ENCODE measurements around the gene BTN2A1.

Gene BTN2A1

DNA sequence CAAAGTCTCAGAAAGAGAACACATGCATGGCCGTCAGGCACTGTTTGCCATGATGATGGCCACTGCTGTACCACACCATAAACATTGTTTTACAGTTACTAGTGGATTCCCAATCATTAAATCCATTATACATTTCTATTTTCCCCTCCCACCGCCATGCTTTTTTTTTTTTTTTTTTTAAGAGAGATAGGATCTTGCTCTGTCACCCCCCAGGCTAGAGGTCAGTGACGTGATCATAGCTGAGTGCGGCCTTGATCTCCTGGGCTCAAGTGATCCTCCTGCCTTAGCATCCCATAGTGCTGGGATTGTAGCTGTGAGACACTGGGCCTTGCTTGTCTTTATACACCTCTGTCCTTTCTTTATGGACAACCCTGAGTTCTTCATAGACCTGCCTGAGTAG lies 21.7 kb upstream of the BTN2A1 start:
- H3K4me1 ChIP-seq (ENCODE audit: control insufficient read depth, insufficient read depth, low read length): peaks cover 30% of the 10 kb centered on the region
- no peaks in the 10 kb centered on the region for H3K9me3 ChIP-seq (ENCODE audit: control insufficient read depth, low read length)
- no peak overlapping the region for H3K9ac ChIP-seq (ENCODE audit: low read length)
- no peak overlapping the region for H3K4me3 ChIP-seq (ENCODE audit: low read length)
- H3K36me3 ChIP-seq (ENCODE audit: control insufficient read depth, insufficient read depth, low read length, severe bottlenecking): no peaks in the 10 kb centered on the region
- no peaks in the 10 kb centered on the region for H3K27me3 ChIP-seq (replicated peaks; ENCODE audit: control insufficient read depth, insufficient read depth, low read length)
- DNase-seq (ENCODE audit: low read depth): no peak

DNA sequence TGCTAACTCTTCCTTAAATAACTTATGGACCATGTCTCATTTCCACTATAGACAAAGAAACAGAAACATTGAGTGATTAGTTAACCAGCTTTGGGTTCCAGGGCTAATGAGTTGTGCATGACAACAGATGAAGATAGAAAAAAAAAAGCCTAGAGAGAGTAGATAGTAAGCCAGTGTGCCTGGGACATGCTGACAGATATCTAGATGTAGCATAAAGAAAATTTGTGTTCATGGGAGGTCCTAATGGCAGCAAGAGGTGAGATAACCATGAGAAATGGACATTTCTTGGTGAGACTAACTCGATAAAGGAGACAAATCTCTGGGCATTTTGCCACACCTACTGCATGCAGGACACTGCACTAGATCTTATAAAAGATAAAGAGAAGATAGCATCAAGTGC lies 20.2 kb upstream of the BTN2A1 start:
- DNase-seq (ENCODE audit: low read depth): no peak
- no peaks in the 10 kb centered on the region for H3K9me3 ChIP-seq (ENCODE audit: control insufficient read depth, low read length)

DNA sequence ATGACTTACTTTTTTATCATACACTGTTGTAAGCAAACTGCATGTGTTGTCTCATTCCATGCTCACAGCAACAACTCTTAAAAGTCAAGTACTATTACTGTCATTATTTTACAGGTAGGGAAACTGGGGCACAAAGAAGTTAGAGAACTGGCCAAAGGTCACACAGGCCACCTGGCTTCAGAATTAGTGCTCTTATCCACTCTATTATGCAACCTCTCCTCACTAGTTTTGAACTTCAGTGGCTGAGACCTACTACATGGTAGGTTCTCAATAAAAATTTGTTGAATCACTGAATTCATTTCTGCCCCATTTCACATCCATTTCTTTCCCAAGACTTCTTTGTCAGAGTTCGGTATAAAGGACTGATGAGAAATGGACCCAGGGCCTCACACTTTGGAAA lies 19.8 kb upstream of the BTN2A1 start:
- H3K36me3 ChIP-seq (ENCODE audit: control insufficient read depth, insufficient read depth, low read length, severe bottlenecking): no peaks in the 10 kb centered on the region
- peaks cover 25% of the 10 kb centered on the region for H3K4me1 ChIP-seq (ENCODE audit: control insufficient read depth, insufficient read depth, low read length)
- H3K27me3 ChIP-seq (replicated peaks; ENCODE audit: control insufficient read depth, insufficient read depth, low read length): no peaks in the 10 kb centered on the region
- DNase-seq (ENCODE audit: low read depth): no peak
- no peak overlapping the region for H3K4me3 ChIP-seq (ENCODE audit: low read length)
- no peak overlapping the region for H3K9ac ChIP-seq (ENCODE audit: low read length)
- no peaks in the 10 kb centered on the region for H3K9me3 ChIP-seq (ENCODE audit: control insufficient read depth, low read length)

More for the DNA sequence above, 20.2 kb upstream of the BTN2A1 start:
- H3K4me1 ChIP-seq (ENCODE audit: control insufficient read depth, insufficient read depth, low read length): peaks cover 29% of the 10 kb centered on the region
- no peaks in the 10 kb centered on the region for H3K27me3 ChIP-seq (replicated peaks; ENCODE audit: control insufficient read depth, insufficient read depth, low read length)
- no peak overlapping the region for H3K9ac ChIP-seq (ENCODE audit: low read length)
- H3K36me3 ChIP-seq (ENCODE audit: control insufficient read depth, insufficient read depth, low read length, severe bottlenecking): no peaks in the 10 kb centered on the region
- no peak overlapping the region for H3K4me3 ChIP-seq (ENCODE audit: low read length)

DNA sequence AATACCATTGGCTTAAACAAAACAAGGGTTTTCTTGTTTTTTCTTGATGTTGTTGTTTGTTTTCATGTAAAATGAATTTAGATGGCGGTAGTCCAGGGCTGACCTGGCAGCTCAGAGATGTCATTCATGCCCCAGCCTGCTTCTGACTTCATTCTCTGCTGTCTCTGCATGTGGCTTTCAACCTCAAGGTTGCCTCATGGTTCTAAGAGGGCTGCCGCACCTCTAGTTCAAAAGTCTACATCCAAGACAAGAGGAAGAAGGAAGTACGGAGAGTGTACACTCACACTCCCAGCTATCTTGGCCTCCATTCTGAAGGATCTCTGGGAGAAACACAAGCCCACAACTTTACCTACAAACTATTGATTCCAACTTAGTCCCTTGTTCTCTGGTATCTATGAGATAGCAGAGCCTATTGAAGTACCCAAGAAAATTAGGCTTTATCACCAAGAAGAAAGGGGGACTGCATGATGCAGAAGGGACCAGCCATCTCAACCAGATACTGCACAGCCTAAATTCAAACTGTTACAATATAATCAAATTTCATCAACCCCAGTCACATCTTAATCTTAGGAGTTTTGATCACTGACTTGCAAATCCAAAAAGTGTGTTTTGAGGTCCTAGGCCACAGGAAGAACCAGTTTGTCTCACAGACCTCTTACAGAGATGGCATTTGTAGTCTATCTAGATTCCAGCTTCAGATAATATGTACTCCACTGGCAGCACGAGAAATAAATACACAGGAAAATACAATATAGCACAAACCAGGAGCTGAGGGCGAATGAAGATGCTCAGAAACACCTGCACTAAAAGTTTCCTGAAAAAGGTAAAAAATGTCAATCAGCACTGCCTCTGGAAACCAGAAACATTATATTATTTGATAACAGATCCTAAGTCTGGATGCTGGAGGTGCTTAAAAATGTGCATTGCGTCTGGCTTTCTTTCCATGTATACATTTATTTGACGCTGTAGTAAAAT lies 18.3 kb upstream of the BTN2A1 start:
- peaks cover 22% of the 10 kb centered on the region for H3K4me1 ChIP-seq (ENCODE audit: control insufficient read depth, insufficient read depth, low read length)
- peak overlapping the region; percentile 88 for H3K4me3 ChIP-seq (ENCODE audit: low read length)
- no peak for DNase-seq (ENCODE audit: low read depth)
- H3K36me3 ChIP-seq (ENCODE audit: control insufficient read depth, insufficient read depth, low read length, severe bottlenecking): no peaks in the 10 kb centered on the region
- no peaks in the 10 kb centered on the region for H3K9me3 ChIP-seq (ENCODE audit: control insufficient read depth, low read length)
- peak overlapping the region; percentile 90 for H3K9ac ChIP-seq (ENCODE audit: low read length)
- no peaks in the 10 kb centered on the region for H3K27me3 ChIP-seq (replicated peaks; ENCODE audit: control insufficient read depth, insufficient read depth, low read length)

DNA sequence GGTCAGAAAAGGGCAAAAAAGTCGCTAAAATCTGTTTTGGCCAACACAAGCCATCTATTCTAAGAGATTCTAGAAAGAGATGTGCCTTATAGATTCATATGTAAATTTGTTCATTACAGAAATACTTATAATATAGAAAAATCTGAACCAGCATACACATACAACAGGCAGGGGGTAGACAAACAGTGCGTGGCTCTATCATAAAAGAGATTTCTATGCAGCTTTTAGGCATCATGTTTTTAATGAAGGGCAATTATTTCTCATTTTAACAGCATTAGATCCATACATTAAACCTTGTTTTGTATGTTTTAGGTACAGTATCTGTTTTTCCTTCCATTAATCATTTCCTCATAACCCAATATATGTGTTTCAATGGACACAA lies 16.8 kb upstream of the BTN2A1 start:
- H3K27me3 ChIP-seq (replicated peaks; ENCODE audit: control insufficient read depth, insufficient read depth, low read length): no peaks in the 10 kb centered on the region
- no peak for DNase-seq (ENCODE audit: low read depth)
- H3K36me3 ChIP-seq (ENCODE audit: control insufficient read depth, insufficient read depth, low read length, severe bottlenecking): peaks cover 5% of the 10 kb centered on the region
- peaks cover 22% of the 10 kb centered on the region for H3K4me1 ChIP-seq (ENCODE audit: control insufficient read depth, insufficient read depth, low read length)
- H3K4me3 ChIP-seq (ENCODE audit: low read length): peak overlapping the region; percentile 88
- H3K9me3 ChIP-seq (ENCODE audit: control insufficient read depth, low read length): no peaks in the 10 kb centered on the region
- H3K9ac ChIP-seq (ENCODE audit: low read length): peak overlapping the region; percentile 90

DNA sequence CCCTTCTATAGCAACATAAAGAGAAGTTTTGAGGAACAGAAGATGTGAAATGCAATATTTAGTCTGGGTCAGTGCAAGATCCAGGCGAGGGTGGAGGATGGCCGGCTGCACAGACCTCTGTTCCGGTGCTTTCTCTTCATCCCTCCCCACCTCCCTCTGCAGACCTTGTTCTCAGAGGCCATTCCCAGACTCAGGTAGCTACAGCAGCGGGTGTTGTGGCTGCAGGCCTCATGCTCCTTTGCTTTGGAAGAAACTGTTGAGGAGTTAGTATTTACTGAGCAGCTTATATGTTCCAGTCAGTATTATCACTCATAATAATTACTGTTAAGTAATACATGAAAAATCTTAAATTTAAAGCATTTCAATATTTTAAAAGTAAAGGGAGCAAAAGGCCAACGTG lies 15.8 kb upstream of the BTN2A1 start:
- Histone ChIP-seq H3K9ac (ENCODE audit: low read length) (peak overlapping the region; percentile 18), H3K27me3 (replicated peaks; ENCODE audit: control insufficient read depth, insufficient read depth, low read length) (no peaks in the 10 kb centered on the region), H3K4me1 (ENCODE audit: control insufficient read depth, insufficient read depth, low read length) (peaks cover 22% of the 10 kb centered on the region), H3K36me3 (ENCODE audit: control insufficient read depth, insufficient read depth, low read length, severe bottlenecking) (peaks cover 5% of the 10 kb centered on the region), H3K9me3 (ENCODE audit: control insufficient read depth, low read length) (no peaks in the 10 kb centered on the region), H3K4me3 (ENCODE audit: low read length) (peak overlapping the region; percentile 88)
- DNase-seq (ENCODE audit: low read depth): no peak

DNA sequence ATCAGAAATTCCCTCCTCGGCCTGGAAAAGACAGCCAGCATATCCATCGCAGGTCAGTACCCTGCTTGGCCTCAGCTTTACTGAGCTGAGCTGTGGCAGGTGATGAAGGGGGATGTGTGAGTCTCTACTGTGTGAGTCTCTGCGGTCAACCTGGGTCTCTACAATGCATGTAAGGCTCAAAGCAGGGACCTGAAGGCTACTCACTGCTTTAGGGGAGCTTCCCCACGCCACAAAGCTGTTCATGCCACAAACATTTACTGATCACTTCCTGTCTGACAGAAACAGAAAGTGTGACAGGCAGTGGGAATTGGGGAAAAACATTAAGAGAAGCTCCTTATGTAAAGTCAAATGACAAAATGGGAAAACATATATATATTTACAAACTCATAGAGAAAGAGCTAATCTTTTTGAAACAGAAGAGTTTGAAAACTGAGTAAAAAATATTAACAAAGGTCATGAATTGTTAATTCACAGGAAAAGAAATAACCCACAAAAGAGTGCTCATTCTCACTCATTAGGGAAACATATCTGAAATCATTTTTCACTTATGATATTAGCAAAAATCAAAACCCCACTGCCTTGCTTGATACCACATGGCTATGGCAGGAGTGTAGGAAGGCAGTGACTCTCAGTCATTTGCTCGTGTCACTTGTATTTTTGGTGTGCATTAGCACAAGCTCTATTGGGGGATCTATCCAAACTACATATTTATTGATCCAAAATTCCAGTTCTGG lies 11.7 kb upstream of the BTN2A1 start:
- Histone ChIP-seq H3K36me3 (ENCODE audit: control insufficient read depth, insufficient read depth, low read length, severe bottlenecking) (peaks cover 10% of the 10 kb centered on the region), H3K4me1 (ENCODE audit: control insufficient read depth, insufficient read depth, low read length) (peaks cover 17% of the 10 kb centered on the region), H3K27me3 (replicated peaks; ENCODE audit: control insufficient read depth, insufficient read depth, low read length) (no peaks in the 10 kb centered on the region), H3K9ac (ENCODE audit: low read length) (no peak overlapping the region), H3K4me3 (ENCODE audit: low read length) (no peak overlapping the region), H3K9me3 (ENCODE audit: control insufficient read depth, low read length) (no peaks in the 10 kb centered on the region)
- no peak for DNase-seq (ENCODE audit: low read depth)

DNA sequence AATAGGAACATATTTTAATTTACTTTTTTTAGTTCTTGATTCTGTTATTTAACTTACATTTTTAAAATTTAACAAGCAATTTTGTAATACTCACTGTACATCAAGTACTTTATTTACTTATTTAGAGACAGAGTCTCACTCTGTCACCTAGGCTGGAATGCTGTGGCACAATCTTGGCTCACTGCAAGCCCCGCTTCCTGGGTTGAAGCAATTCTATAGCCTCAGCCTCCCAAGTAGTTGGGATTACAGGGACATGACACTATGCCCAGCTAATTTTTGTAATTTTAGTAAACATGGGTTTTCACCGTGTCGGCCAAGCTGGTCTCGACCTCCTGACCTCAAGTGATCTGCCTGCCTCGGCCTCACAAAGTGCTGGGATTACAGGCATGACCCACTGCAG lies 10.5 kb upstream of the BTN2A1 start:
- Histone ChIP-seq H3K4me3 (ENCODE audit: low read length) (no peak overlapping the region), H3K36me3 (ENCODE audit: control insufficient read depth, insufficient read depth, low read length, severe bottlenecking) (peaks cover 10% of the 10 kb centered on the region), H3K4me1 (ENCODE audit: control insufficient read depth, insufficient read depth, low read length) (peaks cover 6% of the 10 kb centered on the region), H3K9ac (ENCODE audit: low read length) (no peak overlapping the region), H3K9me3 (ENCODE audit: control insufficient read depth, low read length) (no peaks in the 10 kb centered on the region), H3K27me3 (replicated peaks; ENCODE audit: control insufficient read depth, insufficient read depth, low read length) (no peaks in the 10 kb centered on the region)
- no peak for DNase-seq (ENCODE audit: low read depth)

DNA sequence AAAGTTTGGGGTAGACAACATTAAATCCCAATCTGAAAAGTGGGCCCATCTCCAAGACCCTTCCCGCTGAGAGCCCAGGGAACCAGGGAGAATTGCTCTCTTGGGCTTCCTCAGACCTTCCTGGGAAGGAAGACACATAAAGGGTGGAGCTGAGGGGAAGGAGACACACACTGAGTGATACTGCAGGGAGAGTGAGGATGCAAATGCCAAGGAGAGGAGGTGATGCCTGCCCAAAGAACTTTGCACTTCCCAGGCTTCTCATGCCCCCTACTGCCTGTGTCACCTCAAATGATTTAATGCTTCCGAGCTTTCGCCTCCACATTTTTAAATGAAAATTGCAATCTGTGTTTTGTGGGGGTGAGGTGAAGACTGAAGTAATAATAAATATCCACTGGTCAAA lies 7.5 kb upstream of the BTN2A1 start:
- DNase-seq (ENCODE audit: low read depth): no peak
- H3K9ac ChIP-seq (ENCODE audit: low read length): no peak overlapping the region
- H3K36me3 ChIP-seq (ENCODE audit: control insufficient read depth, insufficient read depth, low read length, severe bottlenecking): peaks cover 7% of the 10 kb centered on the region
- no peaks in the 10 kb centered on the region for H3K9me3 ChIP-seq (ENCODE audit: control insufficient read depth, low read length)
- H3K27me3 ChIP-seq (replicated peaks; ENCODE audit: control insufficient read depth, insufficient read depth, low read length): no peaks in the 10 kb centered on the region
- no peak overlapping the region for H3K4me3 ChIP-seq (ENCODE audit: low read length)
- peaks cover 27% of the 10 kb centered on the region for H3K4me1 ChIP-seq (ENCODE audit: control insufficient read depth, insufficient read depth, low read length)

DNA sequence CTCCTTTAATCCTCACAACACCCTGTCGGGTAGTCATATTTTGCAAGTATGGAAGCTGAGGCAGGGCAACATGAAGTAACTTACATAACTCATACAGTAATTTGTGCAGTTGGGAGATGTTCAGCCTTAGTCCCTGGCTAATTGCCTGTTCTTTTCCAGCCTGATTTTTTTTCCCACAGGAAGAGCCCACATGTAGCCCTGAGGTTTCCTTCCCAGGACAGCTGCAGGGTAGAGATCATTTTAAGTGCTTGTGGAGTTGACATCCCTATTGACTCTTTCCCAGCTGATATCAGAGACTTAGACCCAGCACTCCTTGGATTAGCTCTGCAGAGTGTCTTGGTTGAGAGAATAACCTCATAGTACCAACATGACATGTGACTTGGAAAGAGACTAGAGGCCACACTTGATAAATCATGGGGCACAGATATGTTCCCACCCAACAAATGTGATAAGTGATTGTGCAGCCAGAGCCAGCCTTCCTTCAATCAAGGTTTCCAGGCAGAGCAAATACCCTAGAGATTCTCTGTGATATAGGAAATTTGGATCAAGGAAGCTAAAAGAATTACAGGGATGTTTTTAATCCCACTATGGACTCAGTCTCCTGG lies 5.0 kb upstream of the BTN2A1 start:
- no peaks in the 10 kb centered on the region for H3K27me3 ChIP-seq (replicated peaks; ENCODE audit: control insufficient read depth, insufficient read depth, low read length)
- no peak for DNase-seq (ENCODE audit: low read depth)
- no peak overlapping the region for H3K4me3 ChIP-seq (ENCODE audit: low read length)
- H3K9me3 ChIP-seq (ENCODE audit: control insufficient read depth, low read length): no peaks in the 10 kb centered on the region
- H3K36me3 ChIP-seq (ENCODE audit: control insufficient read depth, insufficient read depth, low read length, severe bottlenecking): peaks cover 6% of the 10 kb centered on the region
- H3K4me1 ChIP-seq (ENCODE audit: control insufficient read depth, insufficient read depth, low read length): peaks cover 33% of the 10 kb centered on the region
- H3K9ac ChIP-seq (ENCODE audit: low read length): no peak overlapping the region

DNA sequence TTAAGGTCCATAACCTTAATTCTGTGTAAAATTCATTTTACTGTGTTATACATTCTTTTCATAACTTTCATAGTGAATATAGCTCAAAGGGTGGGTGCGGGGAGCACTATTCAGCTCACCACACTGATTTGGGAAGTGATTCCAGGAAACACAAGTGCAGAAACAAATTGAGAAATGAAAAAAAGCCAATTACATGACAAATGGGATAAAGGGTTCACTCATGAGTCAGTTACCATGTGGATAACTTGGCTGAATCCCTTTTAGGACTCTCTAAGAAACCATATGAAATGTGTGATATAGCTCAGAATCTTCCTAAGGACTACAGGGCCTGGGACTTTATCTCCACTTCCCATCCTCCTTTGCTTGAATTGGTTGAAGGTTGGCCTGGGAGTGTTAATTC lies 3.1 kb upstream of the BTN2A1 start:
- Histone ChIP-seq H3K36me3 (ENCODE audit: control insufficient read depth, insufficient read depth, low read length, severe bottlenecking) (peaks cover 8% of the 10 kb centered on the region), H3K27me3 (replicated peaks; ENCODE audit: control insufficient read depth, insufficient read depth, low read length) (no peaks in the 10 kb centered on the region), H3K4me1 (ENCODE audit: control insufficient read depth, insufficient read depth, low read length) (peaks cover 45% of the 10 kb centered on the region), H3K9me3 (ENCODE audit: control insufficient read depth, low read length) (no peaks in the 10 kb centered on the region), H3K4me3 (ENCODE audit: low read length) (no peak overlapping the region), H3K9ac (ENCODE audit: low read length) (no peak overlapping the region)
- DNase-seq (ENCODE audit: low read depth): no peak
